OCI-LY1 (cell line): ENCODE measurements around the gene TAF4.

Experiments
- CTCF ChIP-seq: fragments of 200-600 bp; sonication (generic), shearing (Covaris generic); IDR thresholded peaks from 2 replicates; pipeline ENCODE4 v1.5.1; 2017; ENCODE audit warnings: mild to moderate bottlenecking, antibody characterized with exemption, low read length, moderate library complexity, mixed read lengths
- EZH2 ChIP-seq: fragments of 200-600 bp; sonication (generic), shearing (Covaris generic); IDR thresholded peaks from 2 replicates; pipeline ENCODE4 v1.8.0; 2017; ENCODE audit warnings: borderline replicate concordance, mixed run types, mild to moderate bottlenecking, antibody characterized with exemption, low read length, moderate library complexity, mixed read lengths

- TF ChIP-seq CTCF (no peak), EZH2 (no peak)
Measured at GRCh38 chr20:62105592-62105991, 39.9 kb upstream of the TAF4 start.
